ENCODE data around the gene SRGAP3. TPM values are rescaled to one million over a fixed set of nuclear protein-coding genes. Genes with fewer than 3 reads are reported as not detected.

SRGAP3 gene
- total RNA-seq, 1 donor from 2014 or later, result 3.9 TPM

- H3K4me1 Mint-ChIP-seq (ENCODE audit: low read depth, unreplicated experiment), result peaks cover 13% of the 10 kb centered on the region
- no peak overlapping the region for H3K4me3 Mint-ChIP-seq (ENCODE audit: unreplicated experiment)
- no peak for TF ChIP-seq EZH2 (IDR thresholded peaks at IDR 0.05; ENCODE audit: insufficient read depth, low read length)
- TF ChIP-seq CTCF (IDR thresholded peaks at IDR 0.05; ENCODE audit: insufficient read depth, low read depth, low read length), result no peak
- no peaks in the 10 kb centered on the region for H3K36me3 ChIP-seq (ENCODE audit: insufficient read depth, low read length)
- no peak overlapping the region for H3K4me3 ChIP-seq (ENCODE audit: insufficient read depth, low read depth, low read length)
- H3K27ac ChIP-seq (ENCODE audit: low read depth, low read length), result no peak overlapping the region
- FAIRE-seq (no peak), DNase-seq (ENCODE audit: low read depth) (no peak)
- no peak overlapping the region for H3K27ac Mint-ChIP-seq (ENCODE audit: unreplicated experiment)
- no peaks in the 10 kb centered on the region for H3K9me3 ChIP-seq (ENCODE audit: insufficient read depth, low read depth, low read length)
- no peak overlapping the region for H3K4me2 ChIP-seq (ENCODE audit: low read length)
- H3K27me3 ChIP-seq (ENCODE audit: insufficient read depth, low read length), result peaks cover 21% of the 10 kb centered on the region
- H2AFZ ChIP-seq (ENCODE audit: low read depth, low read length), result no peak overlapping the region
- H3K36me3 Mint-ChIP-seq (ENCODE audit: low read depth, unreplicated experiment), result peaks cover 4% of the 10 kb centered on the region
- no peak overlapping the region for H3K9ac ChIP-seq (ENCODE audit: low read length)
- H3K9me3 Mint-ChIP-seq (ENCODE audit: unreplicated experiment), result peaks cover 7% of the 10 kb centered on the region
- H3K27me3 Mint-ChIP-seq (ENCODE audit: low read depth, unreplicated experiment), result peaks cover 6% of the 10 kb centered on the region
- H4K20me1 ChIP-seq (ENCODE audit: insufficient read depth, low read length), result no peaks in the 10 kb centered on the region
- H3K4me1 ChIP-seq (ENCODE audit: insufficient read depth, low read length), result no peaks in the 10 kb centered on the region
- no peaks in the 10 kb centered on the region for H3K79me2 ChIP-seq (ENCODE audit: insufficient read depth, low read length)
Observed at GRCh38 chr3:8980756-8981257, 268.6 kb downstream of the SRGAP3 start.

- no peaks in the 10 kb centered on the region for H3K79me2 ChIP-seq (ENCODE audit: insufficient read depth, low read length)
- H4K20me1 ChIP-seq (ENCODE audit: insufficient read depth, low read length), result no peaks in the 10 kb centered on the region
- H3K9ac ChIP-seq (ENCODE audit: low read length), result no peak overlapping the region
- peaks cover 21% of the 10 kb centered on the region for H3K27me3 ChIP-seq (ENCODE audit: insufficient read depth, low read length)
- Mint-ChIP-seq H3K4me3 (ENCODE audit: unreplicated experiment) (no peak overlapping the region), H3K36me3 (ENCODE audit: low read depth, unreplicated experiment) (peaks cover 4% of the 10 kb centered on the region), H3K4me1 (ENCODE audit: low read depth, unreplicated experiment) (peaks cover 17% of the 10 kb centered on the region), H3K27me3 (ENCODE audit: low read depth, unreplicated experiment) (peaks cover 6% of the 10 kb centered on the region), H3K9me3 (ENCODE audit: unreplicated experiment) (peaks cover 7% of the 10 kb centered on the region), H3K27ac (ENCODE audit: unreplicated experiment) (no peak overlapping the region)
- no peaks in the 10 kb centered on the region for H3K4me1 ChIP-seq (ENCODE audit: insufficient read depth, low read length)
- FAIRE-seq (no peak), DNase-seq (ENCODE audit: low read depth) (no peak)
- H3K9me3 ChIP-seq (ENCODE audit: insufficient read depth, low read depth, low read length), result no peaks in the 10 kb centered on the region
- H3K36me3 ChIP-seq (ENCODE audit: insufficient read depth, low read length), result no peaks in the 10 kb centered on the region
- H2AFZ ChIP-seq (ENCODE audit: low read depth, low read length), result no peak overlapping the region
- no peak overlapping the region for H3K4me2 ChIP-seq (ENCODE audit: low read length)
- H3K4me3 ChIP-seq (ENCODE audit: insufficient read depth, low read depth, low read length), result no peak overlapping the region
- no peak for TF ChIP-seq CTCF (IDR thresholded peaks at IDR 0.05; ENCODE audit: insufficient read depth, low read depth, low read length)
- no peak for TF ChIP-seq EZH2 (IDR thresholded peaks at IDR 0.05; ENCODE audit: insufficient read depth, low read length)
- no peak overlapping the region for H3K27ac ChIP-seq (ENCODE audit: low read depth, low read length)
Observed at GRCh38 chr3:8979262-8979661, 270.2 kb downstream of the SRGAP3 start.

GRCh38 chr3:8978551-8978950 lies 270.9 kb downstream of the SRGAP3 start:
- no peak overlapping the region for H3K27ac ChIP-seq (ENCODE audit: low read depth, low read length)
- Mint-ChIP-seq H3K36me3 (ENCODE audit: low read depth, unreplicated experiment) (peaks cover 4% of the 10 kb centered on the region), H3K4me1 (ENCODE audit: low read depth, unreplicated experiment) (peaks cover 17% of the 10 kb centered on the region), H3K9me3 (ENCODE audit: unreplicated experiment) (peaks cover 7% of the 10 kb centered on the region), H3K27me3 (ENCODE audit: low read depth, unreplicated experiment) (peaks cover 6% of the 10 kb centered on the region), H3K27ac (ENCODE audit: unreplicated experiment) (no peak overlapping the region), H3K4me3 (ENCODE audit: unreplicated experiment) (no peak overlapping the region)
- no peaks in the 10 kb centered on the region for H4K20me1 ChIP-seq (ENCODE audit: insufficient read depth, low read length)
- no peaks in the 10 kb centered on the region for H3K9me3 ChIP-seq (ENCODE audit: insufficient read depth, low read depth, low read length)
- H3K9ac ChIP-seq (ENCODE audit: low read length), result no peak overlapping the region
- no peak overlapping the region for H2AFZ ChIP-seq (ENCODE audit: low read depth, low read length)
- H3K36me3 ChIP-seq (ENCODE audit: insufficient read depth, low read length), result no peaks in the 10 kb centered on the region
- no peak overlapping the region for H3K4me3 ChIP-seq (ENCODE audit: insufficient read depth, low read depth, low read length)
- TF ChIP-seq CTCF (IDR thresholded peaks at IDR 0.05; ENCODE audit: insufficient read depth, low read depth, low read length) (no peak), EZH2 (IDR thresholded peaks at IDR 0.05; ENCODE audit: insufficient read depth, low read length) (no peak)
- H3K4me1 ChIP-seq (ENCODE audit: insufficient read depth, low read length), result no peaks in the 10 kb centered on the region
- H3K4me2 ChIP-seq (ENCODE audit: low read length), result no peak overlapping the region
- H3K27me3 ChIP-seq (ENCODE audit: insufficient read depth, low read length), result peaks cover 21% of the 10 kb centered on the region
- FAIRE-seq (no peak), DNase-seq (ENCODE audit: low read depth) (no peak)
- H3K79me2 ChIP-seq (ENCODE audit: insufficient read depth, low read length), result no peaks in the 10 kb centered on the region
